ENCODE results near the gene SPDYE17. TPM values are rescaled to one million over a fixed set of nuclear protein-coding genes. Genes with fewer than 3 reads are reported as not detected.
"Not testable (repeated sequence)": the region's sequence is repeated elsewhere in the genome, so short reads cannot be mapped to it uniquely, and the experiment has no call there.

The SPDYE17 gene, protein sequence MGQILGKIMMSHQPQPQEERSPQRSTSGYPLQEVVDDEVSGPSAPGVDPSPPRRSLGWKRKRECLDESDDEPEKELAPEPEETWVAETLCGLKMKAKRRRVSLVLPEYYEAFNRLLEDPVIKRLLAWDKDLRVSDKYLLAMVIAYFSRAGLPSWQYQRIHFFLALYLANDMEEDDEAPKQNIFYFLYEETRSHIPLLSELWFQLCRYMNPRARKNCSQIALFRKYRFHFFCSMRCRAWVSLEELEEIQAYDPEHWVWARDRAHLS
- polyA plus RNA-seq (ENCODE audit: insufficient read length), result not detected
- long read RNA-seq, donor 1, result 0 reads
- long read RNA-seq, donor 2, result 0 reads
- long read RNA-seq, donor 3, result 0 reads
- long read RNA-seq, donor 4, result 0 reads
- long read RNA-seq, donor 5, result 0 reads
- long read RNA-seq, donor 6, result 0 reads
- long read RNA-seq, donor 7, result 0 reads
- long read RNA-seq, donor 8, result 0 reads

DNA sequence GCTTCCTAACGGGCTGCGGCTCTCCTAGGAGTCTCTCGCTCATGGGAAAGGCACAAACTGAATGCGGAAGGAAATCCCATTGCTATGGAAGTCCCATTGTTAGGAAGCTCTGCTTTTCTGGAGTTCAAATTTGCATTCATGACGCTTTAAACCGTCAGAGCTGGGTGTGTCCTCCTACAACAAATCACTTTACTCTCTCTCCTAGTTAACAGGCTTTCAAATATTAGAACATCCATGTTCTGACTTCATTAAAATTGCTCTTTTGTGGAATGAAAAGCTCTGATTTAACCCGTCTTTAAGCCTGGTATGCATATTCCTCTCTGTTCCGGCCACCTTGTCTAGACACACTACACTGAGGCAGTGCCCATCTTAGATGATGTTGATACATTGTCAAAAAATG lies at the start of gene SPDYE17:
SPDYE17 (minus strand) TSS at position 101 of the 400 bp plus-strand sequence. CDS start 1,791 bp downstream, outside the sequence.
- DNase-seq, result not testable (repeated sequence)

DNA sequence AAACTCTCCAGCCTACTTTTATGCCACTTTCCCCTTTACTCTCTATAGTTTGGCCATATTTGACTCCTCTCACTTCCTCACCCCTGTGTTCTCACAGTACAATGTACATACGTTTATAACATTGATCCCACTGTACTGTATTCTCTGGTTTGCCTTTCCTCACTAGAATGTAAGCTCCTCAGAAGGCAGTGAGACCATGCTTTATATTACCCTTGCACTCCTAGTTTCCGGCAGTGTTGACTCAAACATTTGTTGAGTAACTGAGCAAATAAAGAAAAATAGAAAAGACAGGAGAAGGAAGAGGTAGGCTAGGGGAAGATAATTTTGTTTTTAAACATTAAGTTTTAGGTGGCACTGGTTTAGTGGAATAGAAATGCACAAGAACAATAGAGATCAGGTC lies 48.1 kb upstream of the SPDYE17 start:
- DNase-seq, result not testable (repeated sequence)

DNA sequence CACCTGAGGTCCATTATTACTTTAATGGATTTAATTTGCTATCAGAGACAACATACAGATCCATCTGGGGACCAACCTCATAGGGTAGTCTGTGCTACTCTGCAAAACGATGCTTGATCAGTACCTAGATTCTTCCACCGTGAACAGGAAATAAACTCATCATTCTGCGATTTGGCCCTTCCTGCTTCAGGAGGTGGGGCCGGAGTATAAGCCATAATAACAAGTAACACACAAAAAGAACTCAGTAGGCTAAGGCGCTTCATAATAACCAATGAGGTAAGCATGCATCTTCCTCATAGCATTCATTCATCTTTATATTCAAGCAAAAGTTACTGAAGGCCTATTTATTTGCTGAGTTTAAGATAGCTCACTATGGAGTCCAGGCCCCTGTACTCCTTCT lies 47.5 kb upstream of the SPDYE17 start:
- not testable (repeated sequence) for DNase-seq

DNA sequence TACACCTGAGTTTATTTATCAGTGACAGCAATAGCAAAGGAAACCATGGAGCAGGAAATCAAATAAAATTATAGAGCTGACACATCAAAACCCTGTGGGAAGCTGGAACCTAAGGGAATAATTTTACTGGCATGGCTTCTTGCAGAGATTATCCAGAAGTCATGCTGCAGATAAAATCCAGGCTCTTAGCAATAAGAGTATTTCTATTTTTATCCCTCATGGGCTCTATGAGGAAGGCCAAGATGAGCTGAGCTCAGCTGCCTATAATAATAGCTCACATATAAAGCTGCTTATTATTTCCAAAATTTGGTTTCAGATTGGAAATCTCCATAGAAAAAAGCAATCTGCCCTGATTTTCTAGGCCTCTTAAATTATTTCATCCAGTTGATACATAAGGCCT lies 47.0 kb upstream of the SPDYE17 start:
- not testable (repeated sequence) for DNase-seq

DNA sequence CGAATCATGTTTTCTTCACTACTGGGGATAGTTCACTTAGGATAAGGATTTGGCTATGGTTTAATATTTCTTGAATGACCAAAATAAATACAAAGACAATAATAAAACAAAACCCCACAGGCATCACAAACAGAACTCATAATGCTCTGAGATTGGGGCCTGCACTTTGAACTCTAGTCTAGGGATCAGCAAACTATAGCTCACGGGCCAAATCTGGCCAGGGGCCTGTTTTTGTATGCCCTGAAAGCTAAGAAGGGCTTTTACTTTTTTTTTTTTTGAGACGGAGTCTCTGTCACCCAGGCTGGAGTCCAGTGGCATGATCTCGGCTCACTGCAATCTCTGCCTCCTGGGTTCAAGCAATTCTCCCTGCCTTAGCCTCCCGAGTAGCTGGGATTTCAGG lies 44.9 kb upstream of the SPDYE17 start:
- DNase-seq, result not testable (repeated sequence)

DNA sequence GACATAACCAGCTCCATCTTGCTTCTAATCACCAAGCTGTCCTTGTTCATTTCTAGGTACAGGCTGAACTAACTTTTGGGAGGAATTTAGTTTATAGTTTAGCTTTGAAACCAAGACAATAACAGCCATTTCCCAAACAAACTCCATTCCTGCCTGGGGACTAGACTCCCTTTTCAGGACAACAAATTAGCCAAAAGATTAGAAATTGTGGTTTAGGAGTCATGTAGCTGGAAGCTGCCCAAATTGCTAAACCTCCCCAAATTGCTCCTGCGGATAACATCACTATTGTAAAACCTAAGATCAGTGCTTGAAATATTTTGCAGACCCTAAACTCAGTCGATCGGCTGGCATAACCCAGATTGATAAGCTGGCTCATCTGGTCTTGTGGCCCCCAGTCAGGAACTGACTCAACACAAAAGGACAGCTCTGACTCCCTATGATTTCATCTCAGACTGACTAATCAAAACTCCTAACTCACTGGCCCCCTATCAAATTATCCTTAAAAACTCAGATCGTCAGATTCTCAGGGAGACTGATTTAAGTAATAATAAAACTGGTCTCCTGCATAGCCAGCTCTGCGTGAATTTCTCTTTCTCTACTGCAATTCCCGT lies 42.7 kb upstream of the SPDYE17 start:
- not testable (repeated sequence) for DNase-seq

DNA sequence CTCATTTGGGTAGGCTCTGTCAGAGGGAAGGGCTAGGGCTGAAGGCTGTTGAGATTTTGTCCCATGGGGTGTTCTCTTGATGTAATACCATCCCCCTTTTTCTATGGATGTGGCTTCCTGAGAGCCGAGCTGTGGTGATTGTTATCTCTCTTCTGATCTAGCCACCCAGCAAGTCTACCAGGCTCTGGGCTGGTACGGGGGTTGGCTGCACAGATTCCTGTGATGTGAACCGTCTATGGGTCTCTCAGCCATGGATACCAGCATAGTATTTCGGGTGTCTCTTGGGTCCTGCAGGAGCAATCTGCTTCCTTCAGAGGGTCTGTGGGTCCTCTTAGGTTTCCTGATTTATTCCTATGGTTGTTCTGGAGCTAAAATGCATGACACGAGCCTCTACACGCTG lies 38.9 kb upstream of the SPDYE17 start:
- DNase-seq, result not testable (repeated sequence)

DNA sequence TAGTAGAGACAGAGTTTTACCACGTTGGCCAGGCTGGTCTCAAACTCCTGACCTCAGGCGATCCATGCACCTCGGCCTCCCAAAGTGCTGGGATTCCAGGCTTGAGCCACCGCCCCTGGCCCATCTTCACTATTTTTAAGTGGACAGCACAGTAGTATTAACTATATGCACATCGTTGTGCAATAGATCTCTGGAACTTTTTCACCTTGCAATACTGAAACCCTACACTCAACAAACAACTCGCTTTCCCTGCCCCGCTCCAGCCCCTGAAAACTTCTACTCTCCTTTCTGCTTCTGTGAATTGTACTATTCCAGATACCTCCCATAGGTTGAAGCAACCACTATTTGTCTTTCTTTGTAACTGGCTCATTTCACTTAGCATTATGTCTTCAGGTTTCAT lies 33.7 kb upstream of the SPDYE17 start:
- DNase-seq, result not testable (repeated sequence)

DNA sequence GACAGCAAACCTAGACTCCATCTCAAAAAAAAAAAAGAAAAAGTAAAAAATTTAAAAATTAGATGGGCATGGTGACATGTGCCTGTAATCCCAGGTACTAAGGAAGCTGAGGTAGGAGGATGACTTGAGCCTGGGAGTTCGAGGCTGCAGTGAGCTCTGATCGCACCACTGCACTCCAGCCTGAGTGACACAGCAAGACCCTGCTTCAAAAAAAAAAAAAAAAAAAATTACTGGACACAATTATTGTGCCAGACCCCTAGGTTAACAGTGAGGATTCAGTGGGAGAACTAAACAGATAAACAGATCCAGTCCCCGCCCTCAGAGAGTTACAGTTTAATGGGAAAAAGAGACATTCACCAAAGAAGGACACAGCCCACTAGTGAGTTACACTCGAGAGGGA lies 31.6 kb upstream of the SPDYE17 start:
- DNase-seq, result not testable (repeated sequence)

DNA sequence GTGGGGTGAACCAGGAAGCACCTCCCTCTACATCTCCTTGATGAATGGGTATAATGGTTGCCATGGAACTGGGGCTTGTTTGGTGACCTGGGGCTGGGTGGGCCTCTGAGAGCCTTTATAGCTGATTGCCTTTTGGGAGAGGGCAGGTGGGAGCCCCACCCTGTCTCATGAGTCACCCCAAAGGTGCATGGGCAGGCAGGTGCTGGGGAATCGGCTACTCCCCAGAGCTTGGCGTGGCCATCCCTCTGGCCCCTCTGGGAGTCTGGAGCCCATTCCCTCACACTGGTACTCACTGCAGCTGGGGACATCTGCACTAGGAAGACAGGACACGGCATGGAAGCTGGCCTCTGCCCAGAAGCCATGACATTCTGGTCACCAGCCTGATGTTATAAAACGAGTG lies 30.4 kb upstream of the SPDYE17 start, which contains the start of gene SPDYE18:
SPDYE18 (minus strand) TSS at position 2 of the 400 bp plus-strand sequence. CDS start 2,046 bp downstream, outside the sequence.
- DNase-seq, result not testable (repeated sequence)

DNA sequence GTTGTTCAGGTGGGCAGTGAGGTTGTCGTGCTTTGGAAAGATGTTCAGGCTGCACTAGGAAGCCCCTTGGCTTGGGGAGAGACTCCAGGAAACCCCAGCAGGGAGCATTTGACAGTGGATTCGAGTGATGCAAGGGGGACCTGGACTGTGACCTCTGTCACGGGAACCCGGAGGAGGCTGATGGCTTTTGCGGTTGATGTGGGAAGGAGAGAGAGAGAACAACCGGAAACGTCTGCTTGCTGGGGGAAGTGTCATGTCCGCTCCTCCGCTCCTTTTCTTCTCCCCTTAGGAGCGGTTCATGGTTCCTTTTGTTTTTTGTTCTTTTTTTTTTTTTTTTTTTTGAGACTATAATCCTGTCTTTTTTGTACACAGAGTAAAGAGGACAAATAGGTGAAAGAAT lies 5.8 kb downstream of the SPDYE17 start:
- not testable (repeated sequence) for DNase-seq

DNA sequence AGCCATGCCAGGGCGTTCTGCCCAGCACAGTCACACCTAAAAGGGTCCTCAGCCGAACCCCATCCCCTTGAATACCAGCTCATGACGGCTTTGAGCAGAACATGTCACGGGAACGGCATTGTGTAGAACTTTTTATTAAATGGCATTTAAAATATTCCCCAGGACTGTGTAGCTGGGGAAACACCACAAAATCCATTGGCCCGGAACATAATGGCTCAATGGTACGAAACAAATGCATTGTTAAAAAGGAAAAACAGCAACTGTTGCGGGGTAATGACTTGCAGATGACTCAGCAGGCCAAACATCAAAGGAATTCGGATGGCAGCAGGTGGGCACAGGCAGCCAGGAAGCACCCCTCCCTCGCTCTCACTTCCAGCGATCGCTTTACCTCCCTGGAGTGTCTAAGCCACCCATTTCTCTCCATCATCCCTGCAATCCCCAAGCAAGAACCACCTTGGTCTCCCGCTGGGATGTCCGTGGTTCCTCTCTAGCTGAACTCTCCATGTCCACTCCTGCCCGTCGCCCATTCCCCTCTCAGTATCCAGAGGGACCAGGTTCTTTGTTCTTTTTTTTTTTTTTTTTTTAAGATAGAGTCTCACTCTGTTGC lies 22.0 kb downstream of the SPDYE17 start:
- DNase-seq, result peak; percentile 24

DNA sequence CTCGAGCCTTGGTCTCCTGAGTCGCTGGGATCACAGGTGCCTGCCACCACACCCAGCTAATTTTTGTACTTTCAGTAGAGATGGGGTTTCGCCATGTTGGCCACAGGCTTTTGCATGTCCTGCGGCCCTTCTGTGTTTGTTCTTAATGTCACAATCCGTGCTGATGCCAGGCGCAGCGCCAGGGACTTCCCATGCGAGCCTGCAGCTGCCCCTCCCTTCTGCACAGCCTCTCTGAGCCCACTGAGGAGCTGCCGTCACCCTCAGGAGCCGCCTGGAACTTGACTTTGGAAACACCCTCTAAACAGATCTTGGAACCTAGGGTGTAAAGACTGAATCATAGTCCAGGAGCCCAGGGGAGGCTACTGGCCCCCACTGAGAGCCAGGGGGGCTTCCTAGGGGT lies 24.2 kb downstream of the SPDYE17 start:
- not testable (repeated sequence) for DNase-seq

DNA sequence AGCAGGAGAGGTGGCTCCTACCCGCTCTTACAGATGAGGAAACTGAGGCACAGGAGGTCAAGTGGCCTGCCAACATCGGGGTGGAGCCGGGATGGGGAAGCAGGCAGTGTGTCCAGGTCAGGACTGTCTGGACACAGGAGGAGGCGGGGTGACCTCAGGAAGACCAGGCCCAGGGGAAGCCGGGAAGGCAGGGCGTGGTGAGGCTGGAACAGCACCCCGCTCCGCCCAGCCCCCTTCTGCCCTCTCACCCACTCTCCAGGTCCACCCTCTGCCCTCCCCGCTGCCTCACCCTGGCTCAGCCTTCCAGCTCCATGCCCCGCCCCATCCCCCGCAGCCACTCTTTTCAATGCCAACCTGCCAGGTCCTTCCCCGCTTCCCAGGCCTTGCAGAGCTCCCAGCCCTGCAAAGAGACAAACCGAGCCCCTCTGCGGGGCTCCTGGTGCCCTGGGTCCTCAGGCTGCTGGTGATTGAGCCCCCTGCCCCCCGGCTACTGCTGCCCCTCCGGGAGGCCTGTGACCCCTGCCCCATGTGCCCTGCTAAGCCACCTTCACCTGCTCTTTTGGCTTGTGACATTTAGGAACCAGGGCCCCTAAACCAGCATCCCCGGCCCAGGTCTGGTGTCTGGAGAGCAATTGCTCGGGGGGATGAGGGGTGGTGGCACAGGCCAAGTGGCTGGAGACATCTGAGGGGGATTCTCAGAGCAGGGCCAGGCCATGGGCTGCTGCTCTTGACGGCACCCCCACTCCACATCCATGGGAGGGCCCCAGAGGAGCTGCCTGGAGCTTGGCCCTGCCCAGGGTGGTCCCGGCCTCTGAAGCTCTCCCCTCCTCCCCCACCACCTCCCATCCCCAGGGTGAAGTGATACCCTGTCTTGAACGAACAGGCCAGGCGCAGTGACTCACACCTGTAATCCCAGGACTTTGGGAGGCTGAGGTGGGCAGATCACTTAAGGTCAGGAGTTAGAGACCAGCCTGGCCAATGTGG lies 25.7 kb downstream of the SPDYE17 start:
- DNase-seq, result not testable (repeated sequence)

DNA sequence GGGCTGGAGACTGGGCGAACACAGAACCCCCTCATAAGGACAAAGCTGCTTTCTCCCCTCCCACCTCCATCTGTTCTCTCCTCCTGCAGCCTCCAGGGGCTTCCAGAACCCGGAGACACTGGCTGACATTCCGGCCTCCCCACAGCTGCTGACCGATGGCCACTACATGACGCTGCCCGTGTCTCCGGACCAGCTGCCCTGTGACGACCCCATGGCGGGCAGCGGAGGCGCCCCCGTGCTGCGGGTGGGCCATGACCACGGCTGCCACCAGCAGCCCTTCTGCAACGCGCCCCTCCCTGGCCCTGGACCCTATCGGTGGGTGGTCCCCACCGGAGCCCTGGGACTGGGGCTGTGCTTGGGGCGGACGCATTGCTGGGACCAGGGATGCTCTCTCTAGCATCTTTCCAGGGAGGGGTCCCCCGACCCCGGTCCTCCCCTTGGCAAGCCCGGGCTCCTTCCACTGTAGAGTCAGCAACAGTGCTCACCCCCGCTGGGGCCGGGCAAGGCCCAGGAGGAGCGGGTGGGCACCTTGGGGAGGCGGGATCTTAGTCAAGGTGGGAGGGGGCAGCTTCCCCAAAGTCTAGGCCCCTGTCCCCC lies 26.6 kb downstream of the SPDYE17 start:
- not testable (repeated sequence) for DNase-seq

DNA sequence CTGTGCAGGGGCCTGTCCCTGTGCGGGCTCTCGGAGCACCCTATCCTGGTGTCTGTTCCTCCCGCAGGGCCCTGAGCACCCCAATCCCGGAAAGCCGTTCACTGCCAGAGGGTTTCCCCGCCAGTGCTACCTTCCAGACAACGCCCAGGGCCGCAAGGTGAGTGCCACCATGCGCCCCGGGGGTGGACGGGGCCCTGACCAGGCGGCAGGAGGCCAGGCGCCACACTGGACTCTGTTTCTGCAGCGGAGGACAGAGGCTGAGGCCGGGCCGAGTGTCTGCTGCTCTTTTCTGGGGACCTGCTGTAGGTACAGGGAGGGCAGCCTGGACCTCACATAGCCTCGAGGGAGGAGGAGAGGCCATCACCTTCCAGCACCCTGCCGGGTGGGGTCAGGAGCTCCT lies 28.0 kb downstream of the SPDYE17 start:
- DNase-seq, result not testable (repeated sequence)

DNA sequence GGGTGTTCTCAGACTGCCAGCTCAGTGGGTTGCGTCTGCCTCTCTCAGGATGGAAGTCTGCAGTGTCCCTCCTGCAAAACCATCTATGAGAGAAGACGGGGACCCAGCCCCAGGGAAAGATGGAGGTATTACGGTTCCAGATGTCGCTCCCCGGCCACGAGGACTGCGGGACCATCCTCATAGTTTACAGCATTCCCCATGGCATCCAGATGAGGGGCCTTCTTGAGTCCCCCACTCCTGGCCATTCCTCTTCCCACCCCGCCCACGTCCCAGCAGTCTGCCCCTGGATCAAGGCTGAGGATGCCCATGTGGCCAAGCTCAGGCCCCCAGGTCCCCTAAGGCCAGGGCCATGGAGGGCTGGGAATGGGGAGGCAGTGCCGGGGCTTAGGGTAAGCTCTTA lies 28.9 kb downstream of the SPDYE17 start:
- DNase-seq, result not testable (repeated sequence)

DNA sequence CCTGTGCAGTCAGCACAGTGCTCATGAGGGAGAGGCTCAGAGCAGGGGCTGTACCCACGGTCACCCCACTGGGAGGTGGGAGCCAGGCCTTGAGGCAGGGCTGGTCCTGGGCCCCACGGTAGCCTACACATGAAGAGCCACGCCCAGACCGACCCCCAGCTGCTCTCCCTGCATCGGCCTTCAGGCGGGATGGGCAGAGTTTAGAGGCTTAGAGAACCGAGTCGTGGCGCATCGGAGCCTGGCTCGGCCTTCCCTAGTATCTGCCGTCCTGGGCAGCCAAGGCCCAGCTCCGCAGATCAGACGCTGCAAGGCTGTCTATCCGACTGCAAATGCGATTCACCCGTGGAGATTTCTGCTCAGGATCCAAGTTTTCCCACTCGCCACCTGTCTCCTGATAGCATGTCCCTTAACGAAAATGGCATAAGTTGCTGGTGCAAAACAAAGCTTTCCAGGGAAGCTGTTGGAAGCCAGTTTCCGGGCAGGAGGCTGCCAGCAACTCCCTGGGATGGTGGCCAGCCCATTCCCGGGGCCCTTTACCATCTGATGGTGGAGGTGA lies 29.4 kb downstream of the SPDYE17 start:
- DNase-seq, result not testable (repeated sequence)

DNA sequence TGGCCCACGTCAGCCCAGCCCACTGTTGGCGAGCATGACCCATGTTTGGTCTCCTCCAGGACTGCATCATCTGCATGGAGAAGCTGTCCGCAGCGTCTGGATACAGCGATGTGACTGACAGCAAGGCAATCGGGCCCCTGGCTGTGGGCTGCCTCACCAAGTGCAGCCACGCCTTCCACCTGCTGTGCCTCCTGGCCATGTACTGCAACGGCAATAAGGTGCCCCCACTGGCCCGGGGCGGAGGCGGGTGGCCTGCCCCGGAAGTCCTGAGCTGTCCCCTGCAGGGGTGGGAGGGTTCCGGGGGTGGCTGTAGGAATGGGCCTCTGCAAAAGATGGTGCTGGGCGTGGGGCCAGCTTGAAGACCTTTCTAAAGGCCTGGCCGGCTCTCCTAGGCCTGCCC lies 30.1 kb downstream of the SPDYE17 start:
- not testable (repeated sequence) for DNase-seq

DNA sequence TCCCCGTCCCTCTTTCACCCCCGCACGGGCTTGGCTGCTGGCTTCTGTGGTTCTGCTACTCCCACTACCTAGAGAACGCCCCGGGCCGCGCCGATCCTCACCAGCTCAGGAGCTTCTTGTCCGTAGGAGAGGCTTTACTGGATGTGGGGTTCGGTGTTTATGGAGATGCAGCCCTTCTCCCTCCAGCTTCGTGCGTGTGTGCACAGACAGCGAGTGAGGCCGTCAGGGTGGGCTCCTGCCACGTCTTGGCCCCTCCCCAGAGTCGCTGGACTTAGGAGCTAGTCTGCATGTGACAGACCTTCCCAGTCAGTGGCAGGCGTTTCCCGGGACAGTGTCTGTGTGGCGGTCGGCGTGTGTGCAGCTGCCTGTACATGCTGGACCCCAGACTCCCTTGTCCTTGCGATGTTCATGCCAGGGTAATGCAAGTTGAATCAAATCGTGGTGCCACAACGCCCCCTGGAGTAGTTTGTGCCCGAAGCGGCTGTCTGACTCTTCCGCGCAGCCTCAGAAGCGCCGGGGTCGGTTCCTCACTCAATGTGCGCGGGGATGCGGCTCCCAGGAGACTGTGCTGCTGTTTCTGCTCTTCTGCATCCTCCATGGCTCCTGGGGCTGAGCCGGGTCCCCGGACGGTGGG lies 32.6 kb downstream of the SPDYE17 start:
- DNase-seq, result not testable (repeated sequence)
